CD4-positive, alpha-beta T cell (primary cell): ENCODE results near the gene PCBP1. TPM values are rescaled to one million over a fixed set of nuclear protein-coding genes. Genes with fewer than 3 reads are reported as not detected.

Experiments
- ATAC-seq: fragments of 200-7000 bp; cut with Tn5 transposase; one replicate; pipeline ENCODE4 v1.10.0; 2022; ENCODE audit warnings: mild to moderate bottlenecking; ENCODE audit not compliant: poor library complexity
- CTCF ChIA-PET: fragments of 350-600 bp; sonication (Branson Sonifier 250); formaldehyde crosslinking; loops from one replicate; lab custom pipeline; 2021; ENCODE audit warnings: antibody characterized with exemption, inconsistent platforms; lab: Charles Lee
- POLR2A ChIA-PET: fragments of 350-600 bp; sonication (Branson Sonifier 250); formaldehyde crosslinking; loops from one replicate; lab custom pipeline; 2021; ENCODE audit warnings: antibody characterized with exemption, inconsistent platforms; lab: Charles Lee
- DNase-seq, 14 experiments: peaks; one replicate each; pipeline ENCODE4 v3.0.0-alpha.2; 2013 to 2020; ENCODE audit warnings: mixed read lengths in 2 of 14
- H3K27ac ChIP-seq, 2 donors: one replicate each; pipeline versions ENCODE4 v1.5.1 to v1.7.0; 2013; ENCODE audit warnings: low read length in 2 of 2, low read depth in 1 of 2, mild to moderate bottlenecking in 1 of 2
- H3K27me3 ChIP-seq, 2 experiments: 1 replicate in 1 of 2; 2 replicates in 1 of 2; pipeline versions ENCODE4 v1.6.1 to v1.7.0; 2013; ENCODE audit warnings: low read length in 2 of 2, control low read depth in 1 of 2, mild to moderate bottlenecking in 1 of 2, moderate library complexity in 1 of 2; ENCODE audit not compliant: insufficient read depth in 2 of 2, control insufficient read depth in 1 of 2
- H3K36me3 ChIP-seq: one replicate; pipeline ENCODE4 v1.6.1; 2013; ENCODE audit warnings: low read length, control low read depth; ENCODE audit not compliant: insufficient read depth
- H3K4me1 ChIP-seq: one replicate; pipeline ENCODE4 v1.6.1; 2013; ENCODE audit warnings: low read length, control low read depth; ENCODE audit not compliant: insufficient read depth
- H3K4me3 ChIP-seq: one replicate; pipeline ENCODE4 v1.5.1; 2013; ENCODE audit warnings: mild to moderate bottlenecking, low read length, moderate library complexity
- H3K9me3 ChIP-seq, 2 experiments: 1 replicate in 1 of 2; 2 replicates in 1 of 2; pipeline versions ENCODE4 v1.6.1 to v1.7.0; 2013; ENCODE audit warnings: low read length in 2 of 2, mild to moderate bottlenecking in 2 of 2, control low read depth in 1 of 2, moderate library complexity in 1 of 2; ENCODE audit not compliant: control insufficient read depth in 1 of 2, insufficient read depth in 1 of 2
- H3K27ac Mint-ChIP-seq: one replicate; pipeline ENCODE4 v1.8.0; 2020; ENCODE audit warnings: mixed read lengths
- H3K27me3 Mint-ChIP-seq: one replicate; pipeline ENCODE4 v1.8.0; 2021; ENCODE audit warnings: mixed read lengths
- H3K36me3 Mint-ChIP-seq: one replicate; pipeline ENCODE4 v1.8.0; 2021; ENCODE audit warnings: low read depth, mixed read lengths
- H3K4me1 Mint-ChIP-seq: one replicate; pipeline ENCODE4 v1.8.0; 2021; ENCODE audit warnings: low read depth, mixed read lengths
- H3K4me3 Mint-ChIP-seq: one replicate; pipeline ENCODE4 v1.8.0; 2020; ENCODE audit warnings: mild to moderate bottlenecking, mixed read lengths
- H3K9me3 Mint-ChIP-seq: one replicate; pipeline ENCODE4 v1.8.0; 2020; ENCODE audit warnings: mixed read lengths
- intact Hi-C, 2 experiments: fragments of 100-400 bp; cut with DNase I in 1 of 2; cut with micrococcal nuclease in 1 of 2; formaldehyde crosslinking; loops; one replicate each; pipeline versions ENCODE4 v1.15.1 to v1.9.0; 2023 to 2025; cut with DNase I, micrococcal nuclease
- polyA plus RNA-seq, 2 donors: library from polyadenylated mRNA; unstranded; fragments of 120-200 nt; gene quantifications; one replicate each; pipeline ENCODE4 v1.2.1, GENCODE V29; 2013
- total RNA-seq, 174 experiments: library from RNA in 2 of 174; stranded (reverse) in 2 of 174; gene quantifications; one replicate each; pipeline ENCODE4 v1.2.3 and lab custom pipeline; 2021 to 2026
- TF ChIP-seq, protein P1 (sequence below): fragments of 200-600 bp; IDR thresholded peaks from one replicate; pipeline ENCODE4 v1.8.0; 2022; ENCODE audit warnings: antibody characterized with exemption, mild to moderate bottlenecking

PCBP1 gene
- total RNA-seq (100 to 1,000 TPM; 228 to 233 TPM), total RNA-seq (lab: John Stamatoyannopoulos, UW) (44.4 to 313 (median 142) reads per million in 172 experiments)
- 438 TPM for polyA plus RNA-seq (2013, experiment 1 of 2)
- polyA plus RNA-seq (2013, experiment 2 of 2), result 445 TPM

DNA sequence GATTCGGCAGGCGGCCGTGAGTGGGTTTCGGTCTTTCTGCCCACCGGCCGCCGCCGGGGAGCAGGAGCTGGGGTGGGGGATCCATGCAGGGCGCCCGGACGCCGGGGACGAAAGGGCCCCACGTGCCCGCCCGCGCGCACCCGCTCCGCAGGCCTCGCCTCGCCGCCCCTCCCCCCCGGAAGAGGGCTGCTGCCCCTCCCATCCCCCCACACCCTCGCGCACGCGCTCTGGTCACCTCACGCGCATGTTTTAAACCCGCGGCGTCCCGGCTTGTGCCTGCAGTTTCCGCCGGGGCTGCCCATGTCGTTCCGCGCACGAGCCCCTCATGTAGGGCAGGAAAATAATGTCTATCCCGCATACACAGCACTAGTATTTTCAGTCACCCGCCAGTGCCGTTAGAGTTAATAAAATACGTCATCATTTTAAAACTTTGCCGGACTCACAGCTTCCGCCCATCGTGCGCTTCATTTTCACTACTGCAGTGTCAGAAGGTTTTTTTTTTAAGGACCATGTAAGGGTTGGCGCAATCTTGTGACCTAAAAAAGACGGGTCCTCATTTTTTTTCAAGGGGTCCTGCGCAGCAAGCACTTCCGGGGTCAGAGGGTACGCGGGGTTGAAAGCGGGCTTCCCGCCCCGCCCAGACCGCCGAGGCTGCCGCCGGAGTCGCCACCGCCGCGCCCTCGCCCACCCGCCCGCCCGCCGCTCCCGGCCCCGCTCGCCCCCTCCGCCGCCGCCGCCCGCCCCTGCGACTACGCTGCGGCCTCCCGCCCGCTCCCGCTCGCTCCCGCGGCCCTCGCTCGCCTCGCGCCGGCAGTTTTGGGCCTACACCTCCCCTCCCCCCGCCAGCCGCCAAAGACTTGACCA lies at the start of gene PCBP1:
PCBP1 (plus strand) TSS at position 640 of the 864 bp plus-strand sequence. CDS start 267 bp downstream, outside the sequence.
- peak; percentile 55 for ATAC-seq
- peak; percentile 95 to 99 (median 98) for DNase-seq
- Histone ChIP-seq H3K9me3 (no peaks in the 10 kb centered on the region), H3K27me3 (no peaks in the 10 kb centered on the region), H3K4me1 (peaks cover 74% of the 10 kb centered on the region), H3K4me3 (peak within 1 kb of the TSS; percentile 66), H3K27ac (peak within 1 kb of the TSS; percentile 100), H3K36me3 (peaks cover 36% of the 10 kb centered on the region)
- Mint-ChIP-seq H3K4me1 (peaks cover 76% of the 10 kb centered on the region), H3K27ac (peak within 1 kb of the TSS; percentile 100), H3K36me3 (peaks cover 77% of the 10 kb centered on the region), H3K27me3 (peaks cover 4% of the 10 kb centered on the region), H3K4me3 (peak within 1 kb of the TSS; percentile 92), H3K9me3 (no peaks in the 10 kb centered on the region)
- TF ChIP-seq, protein P1, sequence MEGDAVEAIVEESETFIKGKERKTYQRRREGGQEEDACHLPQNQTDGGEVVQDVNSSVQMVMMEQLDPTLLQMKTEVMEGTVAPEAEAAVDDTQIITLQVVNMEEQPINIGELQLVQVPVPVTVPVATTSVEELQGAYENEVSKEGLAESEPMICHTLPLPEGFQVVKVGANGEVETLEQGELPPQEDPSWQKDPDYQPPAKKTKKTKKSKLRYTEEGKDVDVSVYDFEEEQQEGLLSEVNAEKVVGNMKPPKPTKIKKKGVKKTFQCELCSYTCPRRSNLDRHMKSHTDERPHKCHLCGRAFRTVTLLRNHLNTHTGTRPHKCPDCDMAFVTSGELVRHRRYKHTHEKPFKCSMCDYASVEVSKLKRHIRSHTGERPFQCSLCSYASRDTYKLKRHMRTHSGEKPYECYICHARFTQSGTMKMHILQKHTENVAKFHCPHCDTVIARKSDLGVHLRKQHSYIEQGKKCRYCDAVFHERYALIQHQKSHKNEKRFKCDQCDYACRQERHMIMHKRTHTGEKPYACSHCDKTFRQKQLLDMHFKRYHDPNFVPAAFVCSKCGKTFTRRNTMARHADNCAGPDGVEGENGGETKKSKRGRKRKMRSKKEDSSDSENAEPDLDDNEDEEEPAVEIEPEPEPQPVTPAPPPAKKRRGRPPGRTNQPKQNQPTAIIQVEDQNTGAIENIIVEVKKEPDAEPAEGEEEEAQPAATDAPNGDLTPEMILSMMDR, result no peak
- ChIA-PET POLR2A (interaction anchor here (0.6 to 15.0 kb wide), 26 partner anchors 8 to 404 kb away, joined by 3 to 932 read pairs (median 8); partner anchors contain the start of genes C2orf42, MXD1, PCYOX1 and SNRNP27), CTCF (interaction anchor here (0.6 to 6.3 kb wide), 6 partner anchors 16 to 55 kb away, joined by 3 to 47 read pairs (median 4); no protein-coding TSS in a partner anchor)
- intact Hi-C loops, result loop anchor here (1.0 to 5.0 kb wide), 7 partner anchors 22 to 172 kb away; partner anchors contain the start of genes C2orf42 (in 2 of the 2) and MXD1 (in 1 of the 2)

DNA sequence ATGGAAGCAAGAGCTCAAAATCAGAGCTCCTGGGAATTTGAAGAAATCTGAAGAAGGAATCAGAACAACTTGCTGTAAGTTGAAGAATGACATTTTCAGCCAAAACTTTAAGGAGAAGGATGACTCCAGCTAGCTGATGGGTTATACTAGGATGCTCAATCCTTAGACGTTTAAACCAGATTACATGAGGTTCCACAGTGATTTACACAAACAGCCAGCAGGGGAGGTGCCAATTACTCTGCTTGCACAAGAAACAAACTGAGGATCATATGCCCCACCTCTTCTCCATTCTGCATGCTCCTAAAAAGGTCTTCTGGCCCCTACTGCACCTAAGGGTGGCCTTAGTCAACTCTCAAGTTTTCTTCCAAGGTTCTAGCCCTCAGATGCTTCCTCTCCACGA lies 47.9 kb upstream of the PCBP1 start:
- H3K36me3 ChIP-seq, result peaks cover 5% of the 10 kb centered on the region
- no peak overlapping the region for H3K4me3 Mint-ChIP-seq
- CTCF ChIA-PET, result interaction anchor here (1.7 kb wide), 1 partner anchor 31 kb away, joined by 6 read pairs; no protein-coding TSS in a partner anchor
- no peaks in the 10 kb centered on the region for H3K9me3 ChIP-seq
- peaks cover 5% of the 10 kb centered on the region for H3K36me3 Mint-ChIP-seq
- H3K4me3 ChIP-seq, result no peak overlapping the region
- H3K27me3 Mint-ChIP-seq, result no peaks in the 10 kb centered on the region
- POLR2A ChIA-PET, result interaction anchor here (1.6 kb wide), 1 partner anchor 30 kb away, joined by 3 read pairs; no protein-coding TSS in a partner anchor
- TF ChIP-seq, protein P1, result no peak
- H3K4me1 Mint-ChIP-seq, result peaks cover 22% of the 10 kb centered on the region
- intact Hi-C loops, result no loop called here
- H3K27ac Mint-ChIP-seq, result no peak overlapping the region
- no peaks in the 10 kb centered on the region for H3K9me3 Mint-ChIP-seq
- ATAC-seq (no peak), DNase-seq (no peak)
- H3K4me1 ChIP-seq, result peaks cover 25% of the 10 kb centered on the region
- H3K27ac ChIP-seq, result no peak overlapping the region
- no peaks in the 10 kb centered on the region for H3K27me3 ChIP-seq

DNA sequence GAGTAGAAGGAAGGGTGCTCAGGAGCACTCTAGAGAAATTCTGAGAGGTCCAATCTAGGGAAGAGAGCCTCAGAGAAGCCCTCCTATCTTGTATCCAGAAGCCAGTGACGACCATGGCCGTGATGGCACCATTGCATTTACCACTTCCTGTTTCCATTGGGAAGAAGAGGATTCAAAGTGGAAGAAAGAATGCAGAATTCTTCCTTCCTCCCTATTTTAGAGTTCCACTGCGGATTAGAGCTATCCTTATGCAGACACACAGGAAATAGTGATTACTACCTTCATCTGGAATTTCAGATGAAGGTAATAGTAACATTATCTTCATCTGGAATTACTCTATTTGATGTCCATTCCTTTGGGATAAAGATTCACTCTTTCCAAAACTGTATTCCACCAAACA lies 45.6 kb upstream of the PCBP1 start:
- TF ChIP-seq, protein P1, result no peak
- Mint-ChIP-seq H3K27me3 (no peaks in the 10 kb centered on the region), H3K4me3 (no peak overlapping the region), H3K36me3 (peaks cover 14% of the 10 kb centered on the region), H3K27ac (no peak overlapping the region), H3K4me1 (peaks cover 32% of the 10 kb centered on the region), H3K9me3 (no peaks in the 10 kb centered on the region)
- Histone ChIP-seq H3K36me3 (peaks cover 10% of the 10 kb centered on the region), H3K9me3 (no peaks in the 10 kb centered on the region), H3K4me3 (no peak overlapping the region), H3K27ac (no peak overlapping the region), H3K4me1 (peaks cover 29% of the 10 kb centered on the region), H3K27me3 (no peaks in the 10 kb centered on the region)
- DNase-seq, result no peak
- no peak for ATAC-seq
- intact Hi-C loops, result no loop called here
- POLR2A ChIA-PET, result interaction anchor here (0.9 kb wide), 1 partner anchor 102 kb away, joined by 4 read pairs; no protein-coding TSS in a partner anchor
- CTCF ChIA-PET, result no interaction called here
